Umbilical cord (tissue), 2 donors: ENCODE results near the gene TCEA2. TPM values are rescaled to one million over a fixed set of nuclear protein-coding genes. Genes with fewer than 3 reads are reported as not detected.
A peak's percentile ranks its signal among the peaks of the same experiment; 100 is the strongest.
"Not testable (repeated sequence)": the region's sequence is repeated elsewhere in the genome, so short reads cannot be mapped to it uniquely, and the experiment has no call there.

ENCODE experiments used
- DNase-seq: peaks from one replicate; pipeline ENCODE4 v3.0.0-alpha.2; 2015; ENCODE audit warnings: low spot score
- total RNA-seq: library from RNA; depleted of rRNA; stranded (reverse); fragments of >200 nt; gene quantifications from one replicate; pipeline ENCODE4 v1.2.3, GENCODE V29; 2014; ENCODE audit warnings: low replicate concordance; ENCODE audit not compliant: insufficient read depth

Gene TCEA2
- total RNA-seq, 1 donor from 2014 or later: 20.9 TPM

DNA sequence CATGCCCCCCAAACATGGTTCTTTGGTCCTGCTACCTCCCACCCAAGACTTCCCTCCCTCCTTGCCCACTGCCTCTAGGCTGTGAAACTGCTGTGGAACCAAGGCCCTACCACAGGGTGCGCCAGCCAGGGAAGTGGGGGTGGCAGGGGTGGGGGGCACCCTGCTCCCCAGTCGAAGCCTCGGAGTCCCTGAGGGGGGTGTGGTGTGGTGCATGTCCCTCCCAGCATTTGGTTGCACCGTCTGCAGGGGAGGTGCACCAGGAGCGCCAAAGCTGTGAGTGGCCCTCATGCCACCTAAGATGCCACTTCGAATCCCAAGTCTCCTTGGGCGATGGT is 14.5 kb downstream of the TCEA2 start:
- DNase-seq: no peak

DNA sequence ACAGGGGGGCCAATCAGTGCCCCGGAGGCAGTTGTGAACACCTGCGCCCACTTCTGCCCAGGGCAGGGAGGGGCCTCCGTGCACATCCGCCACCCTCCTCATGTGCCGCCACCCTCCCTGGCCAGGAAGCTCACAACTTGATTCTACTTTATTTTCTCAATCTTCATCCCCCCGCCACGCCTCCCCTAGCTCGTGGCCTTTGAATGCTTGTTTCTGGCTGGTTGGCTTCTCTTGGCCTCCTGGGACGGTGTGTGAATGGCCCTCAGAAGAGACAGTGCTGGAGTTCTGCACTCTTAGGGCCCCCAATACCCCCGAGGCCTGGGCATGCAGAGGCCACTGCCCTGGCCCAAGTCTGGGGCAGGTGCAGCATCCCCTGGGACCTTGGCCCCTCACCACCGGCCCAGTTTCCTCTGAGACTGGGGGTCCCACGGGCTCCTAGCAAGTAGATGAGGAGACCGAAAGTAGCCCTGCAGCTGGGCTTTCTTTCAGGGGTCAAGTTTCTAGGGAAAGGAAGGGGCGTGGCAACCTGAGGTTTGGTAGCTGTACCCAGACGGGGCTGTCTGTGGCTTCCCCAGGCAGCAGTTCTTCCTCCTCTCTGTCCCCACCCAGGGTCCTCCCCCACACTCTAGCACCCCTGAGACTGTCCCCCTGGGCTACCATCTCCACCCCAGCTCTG is 15.0 kb downstream of the TCEA2 start:
- DNase-seq: no peak

DNA sequence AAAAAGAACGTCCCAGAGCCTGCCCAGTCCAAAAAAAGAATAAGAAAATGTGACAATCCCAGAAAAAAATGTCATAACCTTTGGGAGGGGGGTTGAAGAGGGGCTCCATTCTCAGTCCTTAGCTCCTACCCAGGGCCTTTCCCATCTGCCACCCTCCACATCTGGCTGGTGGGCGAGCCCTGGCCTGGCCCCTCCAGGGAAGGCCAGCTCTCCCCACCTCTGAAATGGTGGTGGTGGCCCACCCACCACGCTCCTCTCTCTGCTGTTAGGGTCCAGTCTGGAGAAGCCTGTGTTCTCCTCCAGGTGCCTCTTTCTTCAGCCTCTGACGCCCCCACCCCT is 15.9 kb downstream of the TCEA2 start:
- DNase-seq: no peak

DNA sequence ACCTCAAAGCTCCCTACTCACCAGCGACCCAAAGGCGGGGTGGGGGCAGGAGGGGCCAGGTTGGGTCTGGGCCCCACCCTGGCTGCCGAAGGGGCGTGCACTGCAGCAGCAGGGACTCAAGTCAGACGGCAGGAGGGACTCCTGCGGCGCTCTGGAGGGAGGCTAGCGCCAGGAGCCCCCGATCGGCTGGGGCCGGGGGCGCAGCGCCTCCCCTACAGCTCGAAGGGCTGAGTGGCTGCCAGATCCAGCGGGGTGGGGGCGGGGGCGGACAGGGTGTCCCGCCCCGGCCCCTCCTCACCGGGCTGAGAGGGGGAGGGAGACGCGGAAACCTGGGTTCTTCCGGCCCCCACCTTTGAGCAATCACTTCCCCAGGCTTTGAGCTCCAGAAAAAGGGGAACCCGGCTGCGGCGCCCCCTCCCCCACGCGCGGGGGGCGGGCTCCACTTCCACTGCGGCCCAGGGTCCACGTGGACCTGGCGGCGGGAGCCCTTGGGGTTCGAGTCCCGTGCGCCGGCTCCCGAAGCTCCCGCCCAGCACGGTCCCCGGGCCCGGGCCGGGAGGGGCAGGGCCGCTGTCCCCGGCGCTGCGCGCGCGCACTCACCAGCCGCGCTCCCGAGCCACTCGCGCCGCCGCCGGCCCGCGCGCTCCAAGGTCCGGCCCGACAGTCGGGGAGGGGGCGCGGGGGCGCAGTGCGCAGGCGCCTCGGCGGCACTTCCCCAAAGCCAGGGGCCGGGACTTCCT is 16.4 kb downstream of the TCEA2 start, which contains the start of gene RGS19:
Gene RGS19 (minus strand): TSS at position 246 of the 740 bp plus-strand sequence. CDS start 2,632 bp downstream, outside the sequence.
- peak; percentile 81 for DNase-seq

DNA sequence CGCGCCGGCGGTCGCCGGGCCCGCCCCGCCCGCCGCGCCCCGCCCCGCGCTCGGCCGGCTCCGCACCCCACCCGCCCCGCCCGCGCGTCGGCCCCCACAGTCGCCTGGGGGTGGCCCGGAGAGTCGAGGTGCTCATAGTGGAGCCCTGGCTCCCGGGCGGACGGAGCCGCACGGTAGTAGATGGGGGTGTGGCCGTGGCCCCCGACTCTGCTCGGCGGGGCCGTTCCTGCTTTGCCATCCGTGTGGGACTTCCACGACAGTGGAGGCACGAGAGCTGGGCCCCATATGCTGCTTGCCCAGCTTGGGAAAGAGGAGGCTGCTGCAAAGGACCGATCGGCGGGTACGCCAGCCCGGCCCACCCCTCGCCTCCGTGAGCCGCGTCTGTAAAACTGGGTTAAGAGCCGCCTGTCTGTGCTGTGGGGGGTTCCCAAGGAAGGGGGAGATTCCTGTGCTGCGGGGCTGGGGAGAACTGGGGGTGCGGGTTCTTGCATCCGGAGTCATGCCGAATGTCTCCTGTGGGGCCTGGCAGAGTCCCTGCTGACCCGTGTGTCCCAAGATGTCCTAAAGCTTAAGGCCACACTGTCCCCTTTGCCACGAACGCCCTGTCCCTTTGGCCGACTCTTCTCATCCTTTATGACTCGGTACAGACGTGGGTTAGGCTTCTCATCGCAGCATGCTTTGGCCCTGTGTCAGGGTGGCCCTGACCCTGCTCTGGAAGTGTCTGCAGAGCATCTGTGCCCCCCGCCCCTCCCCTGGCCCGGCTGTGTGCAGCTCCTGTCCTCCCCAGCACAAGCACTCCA is 17.2 kb downstream of the TCEA2 start, which contains the start of gene OPRL1:
Gene OPRL1 (plus strand): TSS at position 70 of the 800 bp plus-strand sequence. CDS start 12,639 bp downstream, outside the sequence.
- no peak for DNase-seq

DNA sequence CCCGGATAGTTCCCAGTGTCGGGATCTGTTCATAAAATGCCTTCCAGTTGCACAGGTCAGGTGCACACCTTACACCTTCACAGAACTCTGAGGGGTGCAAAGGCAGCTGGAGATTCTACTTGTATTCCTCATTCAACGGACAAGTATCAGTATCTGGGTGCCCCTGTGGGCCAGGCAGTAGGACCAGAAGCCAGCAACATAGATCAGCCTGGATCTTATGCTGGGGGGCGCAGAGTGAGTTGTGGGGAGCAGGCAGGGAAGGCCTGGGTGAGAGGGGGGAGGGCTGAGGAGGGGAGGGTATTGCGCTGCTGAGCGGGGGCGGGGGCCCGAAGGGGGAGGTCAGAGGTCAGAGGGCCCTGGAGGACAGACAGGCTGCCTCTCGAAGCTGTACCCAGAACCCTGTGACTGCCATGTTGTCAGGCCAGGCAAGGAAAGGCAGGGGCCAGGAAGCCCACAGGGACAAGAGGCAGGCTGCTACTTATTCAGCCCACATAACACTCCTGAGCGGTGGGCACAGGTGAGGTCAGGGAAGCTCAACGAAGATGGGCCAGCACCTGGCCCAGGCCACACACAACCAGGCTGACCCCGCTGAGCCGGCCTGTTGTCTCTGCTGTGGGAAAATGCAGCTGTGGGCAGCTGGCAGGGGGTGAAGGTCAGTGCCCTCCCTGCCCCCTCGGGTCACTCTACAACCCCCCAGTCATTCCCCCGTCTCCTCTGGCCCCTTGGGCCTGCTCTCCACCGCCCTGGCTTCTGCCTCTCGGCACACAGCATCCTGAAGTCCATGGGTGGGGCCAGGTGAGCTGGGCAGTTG is 18.0 kb downstream of the TCEA2 start:
- no peak for DNase-seq

DNA sequence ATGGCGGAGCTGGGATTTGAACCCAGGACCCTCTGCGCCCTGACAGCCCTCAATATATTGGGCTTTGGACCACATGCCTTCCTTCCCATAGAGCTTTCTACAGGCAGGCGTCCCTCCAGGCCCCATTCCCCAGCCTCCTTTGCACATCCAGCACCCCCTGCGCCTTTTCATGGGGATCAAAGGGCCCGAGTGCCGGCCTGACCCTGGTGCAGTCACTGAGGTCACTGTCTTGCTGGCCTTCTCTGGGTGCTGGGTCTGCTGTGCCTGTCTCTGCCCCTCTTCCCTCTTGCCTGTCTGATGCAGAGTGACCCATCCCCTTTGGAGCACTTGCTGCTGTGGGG is 18.6 kb downstream of the TCEA2 start:
- no peak for DNase-seq

DNA sequence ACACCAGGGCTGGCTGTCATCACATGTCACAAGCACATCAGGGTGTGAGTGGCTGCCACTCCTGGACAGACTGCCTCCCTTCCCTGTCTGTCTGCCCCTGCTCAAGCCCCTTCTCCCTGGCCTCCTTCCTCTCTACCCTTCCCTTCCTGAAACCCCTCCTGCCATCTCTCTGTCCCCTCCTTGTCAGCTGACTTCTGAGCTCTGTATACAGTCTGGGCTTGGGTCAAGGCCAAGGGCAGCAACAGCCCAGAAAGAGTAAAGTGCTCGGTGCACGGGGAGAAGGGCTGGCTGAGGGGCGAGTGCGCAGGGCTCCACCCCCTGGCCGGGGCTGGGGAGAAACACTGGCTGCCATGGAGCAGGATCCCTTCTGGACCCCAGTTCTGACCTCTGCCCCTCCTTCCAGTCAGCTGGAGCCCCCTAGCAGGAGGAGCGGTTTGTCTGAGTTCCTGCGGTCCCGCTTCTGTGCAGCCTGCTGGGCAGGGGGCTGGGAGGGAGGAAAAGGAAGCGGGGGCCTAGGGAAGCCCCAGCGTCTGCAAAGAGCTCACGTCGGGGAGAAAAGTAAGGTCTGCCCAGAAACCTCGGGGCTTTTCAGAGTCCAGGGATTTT is 19.2 kb downstream of the TCEA2 start:
- DNase-seq: no peak

DNA sequence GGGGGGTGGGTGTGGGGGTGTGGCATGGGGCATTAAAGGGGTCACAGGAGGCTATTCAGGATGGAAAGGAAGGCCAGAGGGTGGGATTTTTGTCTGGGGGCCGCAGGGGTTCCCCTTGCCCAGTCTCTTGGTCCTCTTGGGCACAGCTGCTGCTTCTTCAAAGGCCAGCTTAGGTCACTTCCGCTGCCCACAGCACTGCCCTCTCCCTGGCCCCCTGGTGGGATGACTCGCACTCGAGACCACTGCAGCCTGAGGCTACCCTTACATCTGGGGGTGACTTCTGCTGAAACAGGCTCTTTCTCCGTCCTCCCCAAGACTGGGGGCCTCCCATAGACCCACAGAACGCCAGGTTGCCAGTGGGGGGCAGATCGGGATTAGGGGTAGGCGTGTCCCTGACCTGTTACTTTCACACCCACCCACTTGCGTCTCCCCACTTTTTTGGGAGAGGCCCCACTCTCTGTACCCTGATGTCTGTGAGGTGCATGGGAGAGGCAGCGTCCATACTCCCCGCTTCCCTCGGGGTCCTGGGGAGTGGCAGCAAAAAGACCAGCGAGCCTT is 19.9 kb downstream of the TCEA2 start:
- DNase-seq: no peak

DNA sequence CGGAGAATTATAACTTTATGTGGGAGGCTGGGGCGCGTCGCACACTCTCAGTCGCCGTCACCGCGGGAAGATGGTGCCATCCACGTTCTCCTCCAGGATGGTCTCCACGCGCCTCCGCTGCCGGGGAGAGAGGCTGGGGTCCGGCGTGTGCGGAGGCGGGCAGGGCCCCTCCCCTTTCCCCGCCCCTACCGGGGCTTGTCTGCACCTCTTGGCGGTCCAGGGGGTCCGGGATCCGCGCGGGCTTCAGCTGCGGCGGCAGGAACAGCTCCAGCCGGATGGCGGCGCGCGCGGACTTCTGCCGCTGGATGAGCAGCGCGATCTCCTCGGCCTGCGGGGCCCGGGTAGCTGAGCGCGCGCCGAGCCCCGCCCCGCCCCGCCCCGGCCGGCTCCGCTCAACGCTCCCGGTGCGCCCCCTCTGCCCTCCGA is 20.4 kb downstream of the TCEA2 start:
- DNase-seq: peak; percentile 77

DNA sequence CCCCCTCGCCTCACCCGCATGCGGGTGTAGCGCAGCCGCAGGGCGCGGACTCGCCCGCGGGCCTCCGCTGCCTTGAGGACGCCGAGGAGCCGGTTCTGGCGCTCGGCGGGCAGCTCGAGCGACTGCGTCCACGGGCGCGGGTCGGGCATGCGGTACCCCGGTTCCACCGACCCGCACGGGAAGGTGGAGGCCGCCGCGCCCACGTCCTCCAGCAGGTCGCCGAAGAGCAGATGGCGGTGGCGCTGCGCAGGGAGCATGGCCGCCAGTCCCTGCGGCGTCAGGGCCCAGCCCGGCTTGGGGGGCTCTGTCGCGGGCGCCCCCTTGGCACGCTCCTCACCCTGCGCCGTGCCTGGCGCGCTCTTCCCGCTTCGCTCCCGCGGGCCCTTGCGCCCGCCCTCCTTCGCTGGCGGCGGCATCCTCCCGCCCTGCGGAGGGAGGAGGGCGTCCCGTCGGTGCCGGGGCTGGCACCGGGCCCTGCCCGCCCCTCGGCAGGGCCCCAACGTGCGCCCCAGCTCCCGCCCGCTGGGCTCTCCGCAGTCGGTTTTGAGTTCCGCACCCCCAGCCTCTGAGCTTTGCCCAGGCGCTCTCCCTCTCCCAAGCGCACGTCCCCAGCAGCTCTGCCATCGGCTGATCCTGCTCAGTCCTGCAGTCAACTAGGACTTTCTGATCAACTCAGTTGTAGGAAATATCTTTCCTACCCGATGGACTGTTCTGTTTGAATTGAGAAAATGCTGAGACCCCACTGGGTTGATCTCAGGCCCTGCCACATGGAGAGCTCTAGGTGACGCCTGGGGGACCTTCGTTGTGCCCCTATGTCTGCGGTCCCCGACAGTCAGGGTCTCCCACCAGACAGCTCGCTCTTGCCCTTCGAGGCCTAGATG is 21.0 kb downstream of the TCEA2 start, which contains the start of gene LKAAEAR1:
Gene LKAAEAR1 (minus strand): TSS at position 595 of the 881 bp plus-strand sequence. CDS start 179 bp downstream, at position 416.
- no peak for DNase-seq

DNA sequence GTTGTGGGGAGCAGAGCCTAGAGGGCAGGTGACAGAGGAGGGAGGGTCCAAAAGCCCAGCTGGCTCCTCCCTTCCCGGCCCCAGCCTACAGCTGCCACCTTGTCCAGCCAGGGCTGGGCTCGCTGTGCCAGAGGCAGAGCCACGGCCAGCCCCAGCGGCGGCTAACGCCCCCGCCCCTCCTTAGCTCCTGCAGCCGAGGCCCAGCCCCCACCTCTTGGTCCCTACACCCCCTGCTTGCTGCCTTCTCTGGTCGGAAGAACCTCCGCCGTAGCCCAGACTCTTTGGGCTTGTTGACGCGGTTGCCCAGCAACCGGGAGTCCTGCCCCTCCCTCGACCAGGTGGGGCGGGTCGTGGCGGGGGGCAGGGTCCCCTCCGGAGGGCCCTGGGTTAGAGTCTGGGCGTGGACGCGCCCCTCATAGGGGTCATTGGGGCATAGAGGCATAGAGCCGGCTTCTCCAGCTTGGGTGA is 21.7 kb downstream of the TCEA2 start:
- DNase-seq: no peak

DNA sequence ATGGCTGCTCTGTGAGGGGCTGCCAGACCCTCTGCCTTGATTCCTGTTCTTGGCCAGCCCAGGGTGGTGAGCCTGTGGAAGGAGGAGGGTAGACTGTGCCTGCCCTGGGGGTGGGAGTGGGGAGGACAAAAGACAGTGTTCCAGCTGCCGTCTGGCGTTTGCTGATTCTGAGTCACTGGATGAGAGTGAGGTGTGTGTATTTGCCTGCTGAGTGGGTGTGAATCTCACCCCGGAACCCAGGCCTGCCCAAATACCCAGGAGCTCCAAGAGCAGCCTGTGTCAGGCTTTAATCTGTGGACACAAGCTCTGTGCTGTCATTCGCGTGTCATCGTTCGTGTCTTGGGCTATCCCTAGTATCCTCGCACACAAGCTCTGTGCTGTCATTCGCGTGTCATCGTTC is 23.8 kb downstream of the TCEA2 start:
- DNase-seq: no peak

DNA sequence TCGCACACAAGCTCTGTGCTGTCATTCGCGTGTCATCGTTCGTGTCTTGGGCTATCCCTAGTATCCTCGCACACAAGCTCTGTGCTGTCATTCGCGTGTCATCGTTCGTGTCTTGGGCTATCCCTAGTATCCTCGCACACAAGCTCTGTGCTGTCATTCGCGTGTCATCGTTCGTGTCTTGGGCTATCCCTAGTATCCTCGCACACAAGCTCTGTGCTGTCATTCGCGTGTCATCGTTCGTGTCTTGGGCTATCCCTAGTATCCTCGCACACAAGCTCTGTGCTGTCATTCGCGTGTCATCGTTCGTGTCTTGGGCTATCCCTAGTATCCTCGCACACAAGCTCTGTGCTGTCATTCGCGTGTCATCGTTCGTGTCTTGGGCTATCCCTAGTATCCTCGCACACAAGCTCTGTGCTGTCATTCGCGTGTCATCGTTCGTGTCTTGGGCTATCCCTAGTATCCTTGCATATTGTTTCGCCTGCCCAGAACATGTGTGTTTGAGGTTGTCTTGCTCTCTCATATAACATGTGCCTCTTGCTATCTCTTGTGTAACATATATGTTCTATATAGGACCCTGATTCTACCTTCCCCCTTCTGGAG is 24.3 kb downstream of the TCEA2 start:
- not testable (repeated sequence) for DNase-seq

DNA sequence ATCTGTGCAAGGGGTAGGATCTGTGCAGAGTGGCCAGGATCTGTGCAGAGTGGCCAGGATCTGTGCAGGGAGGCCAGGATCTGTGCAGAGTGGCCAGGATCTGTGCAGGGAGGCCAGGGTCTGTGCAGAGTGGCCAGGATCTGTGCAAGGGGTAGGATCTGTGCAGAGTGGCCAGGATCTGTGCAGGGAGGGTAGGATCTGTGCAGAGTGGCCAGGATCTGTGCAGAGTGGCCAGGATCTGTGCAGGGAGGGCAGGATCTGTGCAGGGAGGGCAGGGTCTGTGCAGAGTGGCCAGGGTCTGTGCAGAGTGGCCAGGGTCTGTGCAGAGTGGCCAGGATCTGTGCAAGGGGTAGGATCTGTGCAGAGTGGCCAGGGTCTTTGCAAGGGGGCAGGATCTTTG is 25.6 kb downstream of the TCEA2 start:
- DNase-seq: not testable (repeated sequence)

DNA sequence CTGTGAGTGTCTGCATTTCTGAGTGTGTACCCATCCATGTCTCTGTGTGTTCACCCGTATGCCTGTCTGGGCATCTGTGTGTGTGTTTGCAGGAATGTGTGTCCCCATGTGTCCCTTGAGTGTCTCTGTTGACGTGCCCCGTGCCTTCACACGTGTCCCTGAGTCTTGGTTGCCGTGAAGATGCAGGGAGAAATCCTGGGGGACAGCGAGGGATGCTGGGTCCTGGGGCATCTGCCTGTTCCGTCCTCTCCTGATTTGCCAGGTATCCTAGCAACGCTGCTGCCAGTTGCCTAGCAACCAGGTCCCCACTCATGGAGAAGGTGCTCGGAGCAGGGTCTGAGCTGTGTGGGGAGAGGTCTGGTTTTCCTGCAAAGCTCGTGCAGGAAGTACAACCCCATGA is 27.2 kb downstream of the TCEA2 start:
- DNase-seq: no peak

DNA sequence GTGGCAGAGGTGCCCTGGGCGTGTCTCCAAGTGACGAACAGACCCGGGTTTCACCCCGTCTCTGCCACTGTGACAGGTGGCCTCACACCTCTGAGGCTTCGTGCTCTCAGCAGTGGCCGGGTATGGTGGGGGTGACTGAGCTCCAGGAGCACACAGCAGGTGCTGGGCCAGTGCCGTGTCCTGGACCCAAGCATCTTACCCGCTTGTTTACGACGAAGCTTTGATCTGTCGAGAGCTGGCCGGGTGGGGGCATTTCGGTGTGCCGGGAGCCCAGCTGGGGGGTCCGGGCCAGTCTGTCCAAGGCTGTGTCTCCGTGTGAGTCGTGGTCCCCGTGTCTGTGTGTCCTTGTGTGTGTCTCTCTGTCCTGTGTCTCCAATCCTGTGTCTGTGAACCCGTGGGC is 28.3 kb downstream of the TCEA2 start:
- DNase-seq: no peak

DNA sequence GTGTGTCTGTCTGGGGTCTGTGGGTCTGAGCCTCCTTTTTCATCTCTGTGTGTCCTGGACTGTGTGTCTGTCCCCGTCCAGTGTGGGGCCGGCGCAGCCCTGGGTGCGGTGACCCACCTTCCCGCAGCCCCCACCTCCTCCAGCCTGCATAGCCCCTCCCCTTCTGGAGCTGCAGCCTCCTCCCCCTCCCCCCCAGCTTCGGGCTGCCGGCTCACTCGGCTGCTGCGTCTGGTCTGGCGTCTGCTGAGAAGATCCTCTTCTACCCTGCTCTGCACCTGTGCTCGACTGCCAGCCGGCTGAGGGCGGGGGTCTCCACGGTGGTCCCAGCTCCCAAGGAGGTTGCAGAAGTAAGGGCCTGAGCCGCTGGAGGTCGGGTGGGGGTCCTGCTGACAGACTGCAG is 28.8 kb downstream of the TCEA2 start:
- DNase-seq: no peak
